ENCODE measurements around the gene SPSB4. TPM values are rescaled to one million over a fixed set of nuclear protein-coding genes. Genes with fewer than 3 reads are reported as not detected.

Gene SPSB4
- total and polyA plus RNA-seq, 2 of the 8 experiments (the other 6 are each of a cell fraction or from before 2014, with no cell fraction given): 15.1 to 17.2 TPM

GRCh38 chr3:141103067-141103466 lies 51.9 kb downstream of the SPSB4 start (continued):
- TF ChIP-seq, protein P1, sequence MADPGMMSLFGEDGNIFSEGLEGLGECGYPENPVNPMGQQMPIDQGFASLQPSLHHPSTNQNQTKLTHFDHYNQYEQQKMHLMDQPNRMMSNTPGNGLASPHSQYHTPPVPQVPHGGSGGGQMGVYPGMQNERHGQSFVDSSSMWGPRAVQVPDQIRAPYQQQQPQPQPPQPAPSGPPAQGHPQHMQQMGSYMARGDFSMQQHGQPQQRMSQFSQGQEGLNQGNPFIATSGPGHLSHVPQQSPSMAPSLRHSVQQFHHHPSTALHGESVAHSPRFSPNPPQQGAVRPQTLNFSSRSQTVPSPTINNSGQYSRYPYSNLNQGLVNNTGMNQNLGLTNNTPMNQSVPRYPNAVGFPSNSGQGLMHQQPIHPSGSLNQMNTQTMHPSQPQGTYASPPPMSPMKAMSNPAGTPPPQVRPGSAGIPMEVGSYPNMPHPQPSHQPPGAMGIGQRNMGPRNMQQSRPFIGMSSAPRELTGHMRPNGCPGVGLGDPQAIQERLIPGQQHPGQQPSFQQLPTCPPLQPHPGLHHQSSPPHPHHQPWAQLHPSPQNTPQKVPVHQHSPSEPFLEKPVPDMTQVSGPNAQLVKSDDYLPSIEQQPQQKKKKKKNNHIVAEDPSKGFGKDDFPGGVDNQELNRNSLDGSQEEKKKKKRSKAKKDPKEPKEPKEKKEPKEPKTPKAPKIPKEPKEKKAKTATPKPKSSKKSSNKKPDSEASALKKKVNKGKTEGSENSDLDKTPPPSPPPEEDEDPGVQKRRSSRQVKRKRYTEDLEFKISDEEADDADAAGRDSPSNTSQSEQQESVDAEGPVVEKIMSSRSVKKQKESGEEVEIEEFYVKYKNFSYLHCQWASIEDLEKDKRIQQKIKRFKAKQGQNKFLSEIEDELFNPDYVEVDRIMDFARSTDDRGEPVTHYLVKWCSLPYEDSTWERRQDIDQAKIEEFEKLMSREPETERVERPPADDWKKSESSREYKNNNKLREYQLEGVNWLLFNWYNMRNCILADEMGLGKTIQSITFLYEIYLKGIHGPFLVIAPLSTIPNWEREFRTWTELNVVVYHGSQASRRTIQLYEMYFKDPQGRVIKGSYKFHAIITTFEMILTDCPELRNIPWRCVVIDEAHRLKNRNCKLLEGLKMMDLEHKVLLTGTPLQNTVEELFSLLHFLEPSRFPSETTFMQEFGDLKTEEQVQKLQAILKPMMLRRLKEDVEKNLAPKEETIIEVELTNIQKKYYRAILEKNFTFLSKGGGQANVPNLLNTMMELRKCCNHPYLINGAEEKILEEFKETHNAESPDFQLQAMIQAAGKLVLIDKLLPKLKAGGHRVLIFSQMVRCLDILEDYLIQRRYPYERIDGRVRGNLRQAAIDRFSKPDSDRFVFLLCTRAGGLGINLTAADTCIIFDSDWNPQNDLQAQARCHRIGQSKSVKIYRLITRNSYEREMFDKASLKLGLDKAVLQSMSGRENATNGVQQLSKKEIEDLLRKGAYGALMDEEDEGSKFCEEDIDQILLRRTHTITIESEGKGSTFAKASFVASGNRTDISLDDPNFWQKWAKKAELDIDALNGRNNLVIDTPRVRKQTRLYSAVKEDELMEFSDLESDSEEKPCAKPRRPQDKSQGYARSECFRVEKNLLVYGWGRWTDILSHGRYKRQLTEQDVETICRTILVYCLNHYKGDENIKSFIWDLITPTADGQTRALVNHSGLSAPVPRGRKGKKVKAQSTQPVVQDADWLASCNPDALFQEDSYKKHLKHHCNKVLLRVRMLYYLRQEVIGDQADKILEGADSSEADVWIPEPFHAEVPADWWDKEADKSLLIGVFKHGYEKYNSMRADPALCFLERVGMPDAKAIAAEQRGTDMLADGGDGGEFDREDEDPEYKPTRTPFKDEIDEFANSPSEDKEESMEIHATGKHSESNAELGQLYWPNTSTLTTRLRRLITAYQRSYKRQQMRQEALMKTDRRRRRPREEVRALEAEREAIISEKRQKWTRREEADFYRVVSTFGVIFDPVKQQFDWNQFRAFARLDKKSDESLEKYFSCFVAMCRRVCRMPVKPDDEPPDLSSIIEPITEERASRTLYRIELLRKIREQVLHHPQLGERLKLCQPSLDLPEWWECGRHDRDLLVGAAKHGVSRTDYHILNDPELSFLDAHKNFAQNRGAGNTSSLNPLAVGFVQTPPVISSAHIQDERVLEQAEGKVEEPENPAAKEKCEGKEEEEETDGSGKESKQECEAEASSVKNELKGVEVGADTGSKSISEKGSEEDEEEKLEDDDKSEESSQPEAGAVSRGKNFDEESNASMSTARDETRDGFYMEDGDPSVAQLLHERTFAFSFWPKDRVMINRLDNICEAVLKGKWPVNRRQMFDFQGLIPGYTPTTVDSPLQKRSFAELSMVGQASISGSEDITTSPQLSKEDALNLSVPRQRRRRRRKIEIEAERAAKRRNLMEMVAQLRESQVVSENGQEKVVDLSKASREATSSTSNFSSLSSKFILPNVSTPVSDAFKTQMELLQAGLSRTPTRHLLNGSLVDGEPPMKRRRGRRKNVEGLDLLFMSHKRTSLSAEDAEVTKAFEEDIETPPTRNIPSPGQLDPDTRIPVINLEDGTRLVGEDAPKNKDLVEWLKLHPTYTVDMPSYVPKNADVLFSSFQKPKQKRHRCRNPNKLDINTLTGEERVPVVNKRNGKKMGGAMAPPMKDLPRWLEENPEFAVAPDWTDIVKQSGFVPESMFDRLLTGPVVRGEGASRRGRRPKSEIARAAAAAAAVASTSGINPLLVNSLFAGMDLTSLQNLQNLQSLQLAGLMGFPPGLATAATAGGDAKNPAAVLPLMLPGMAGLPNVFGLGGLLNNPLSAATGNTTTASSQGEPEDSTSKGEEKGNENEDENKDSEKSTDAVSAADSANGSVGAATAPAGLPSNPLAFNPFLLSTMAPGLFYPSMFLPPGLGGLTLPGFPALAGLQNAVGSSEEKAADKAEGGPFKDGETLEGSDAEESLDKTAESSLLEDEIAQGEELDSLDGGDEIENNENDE (IDR thresholded peaks at IDR 0.05; ENCODE audit: insufficient replicate concordance, low read length): no peak

Measured in H1 (cell line).